H1 (cell line): ENCODE data around the gene ADM2. TPM values are rescaled to one million over a fixed set of nuclear protein-coding genes. Genes with fewer than 3 reads are reported as not detected.

Source experiments
- EZH2 ChIP-seq: fragments of 200-600 bp; sonication (generic); IDR thresholded peaks from 2 replicates; pipeline ENCODE4 v1.7.1; 2012; ENCODE audit warnings: low read depth, mild to moderate bottlenecking, moderate library complexity, low read length, inconsistent platforms; ENCODE audit not compliant: severe bottlenecking
- polyA plus RNA-seq, 7 experiments: library from polyadenylated mRNA; depleted of rRNA in 3 of 7; stranded (reverse) in 5 of 7; unstranded in 2 of 7; fragments of >200 nt in 5 of 7; fragments of 200-250 nt in 2 of 7; gene quantifications; 1 replicate in 5 of 7; 2 replicates in 1 of 7; 4 replicates in 1 of 7; pipeline versions ENCODE4 v1.2.1 to v1.2.3, GENCODE V29; 2011 to 2013; ENCODE audit warnings: missing spikeins in 2 of 7, mixed read lengths in 2 of 7
- total RNA-seq: library from RNA; stranded (reverse); fragmentation: NEBNext Ultra II Directional; extraction: Animal tissue kit (Norgen Biotek cat#: 25700); gene quantifications from 2 replicates; pipeline ENCODE4 v1.2.1, GENCODE V29; 2021

The ADM2 gene
- total and polyA plus RNA-seq, 2 of the 8 experiments (the other 6 are each of a cell fraction or from before 2014, with no cell fraction given): 3.3 to 7.5 TPM

DNA sequence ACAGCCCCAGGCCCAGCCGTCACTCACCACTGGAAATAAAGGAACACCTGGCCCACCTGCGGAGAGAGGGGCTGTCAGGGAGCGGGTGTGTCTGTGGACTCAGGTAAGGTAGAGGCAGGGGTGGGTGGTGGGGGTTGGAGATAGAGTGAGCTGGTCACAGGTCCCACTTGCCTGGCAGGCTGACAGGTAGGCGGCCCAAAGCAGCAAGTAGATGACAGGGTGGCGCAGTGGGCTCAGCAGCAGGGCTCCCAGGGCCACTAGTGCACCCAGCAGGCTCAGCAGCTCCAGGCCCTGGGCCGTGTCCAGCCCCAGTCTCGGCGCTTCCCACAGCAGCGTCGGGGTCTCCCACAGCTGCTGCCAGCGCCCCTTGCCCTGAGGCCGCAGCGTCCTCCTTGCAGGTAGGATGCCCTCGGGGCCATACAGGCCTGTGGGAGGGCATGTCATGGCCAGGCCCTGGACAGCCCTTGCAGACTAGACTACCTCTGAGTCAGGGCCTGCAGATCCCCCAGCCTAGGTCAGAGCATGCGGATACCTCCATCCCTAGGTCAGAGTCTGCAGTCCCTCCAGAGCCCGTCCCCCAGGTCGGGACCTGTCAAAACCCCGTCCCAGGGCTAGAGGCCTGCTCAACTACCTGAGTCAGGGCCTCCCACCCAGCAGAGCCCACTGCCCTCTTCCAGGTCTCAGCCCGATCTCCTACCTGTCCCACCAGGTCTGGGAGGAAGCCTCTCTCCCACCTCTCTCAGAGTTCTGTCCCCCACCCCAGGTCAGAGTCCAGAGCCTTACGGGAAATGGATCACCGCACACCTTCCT is 25.5 kb downstream of the ADM2 start (continued):
- TF ChIP-seq EZH2: no peak
